HG03139 (cell line): ENCODE measurements around the gene DOCK10.
A peak's percentile ranks its signal among the peaks of the same experiment; 100 is the strongest.
"Not testable (repeated sequence)": the region's sequence is repeated elsewhere in the genome, so short reads cannot be mapped to it uniquely, and the experiment has no call there.

ENCODE experiments used
- ATAC-seq: cut with Tn5 transposase; IDR thresholded peaks from one replicate; pipeline ENCODE4 v1.9.1; 2021; ENCODE audit not compliant: unreplicated experiment

Gene DOCK10

DNA sequence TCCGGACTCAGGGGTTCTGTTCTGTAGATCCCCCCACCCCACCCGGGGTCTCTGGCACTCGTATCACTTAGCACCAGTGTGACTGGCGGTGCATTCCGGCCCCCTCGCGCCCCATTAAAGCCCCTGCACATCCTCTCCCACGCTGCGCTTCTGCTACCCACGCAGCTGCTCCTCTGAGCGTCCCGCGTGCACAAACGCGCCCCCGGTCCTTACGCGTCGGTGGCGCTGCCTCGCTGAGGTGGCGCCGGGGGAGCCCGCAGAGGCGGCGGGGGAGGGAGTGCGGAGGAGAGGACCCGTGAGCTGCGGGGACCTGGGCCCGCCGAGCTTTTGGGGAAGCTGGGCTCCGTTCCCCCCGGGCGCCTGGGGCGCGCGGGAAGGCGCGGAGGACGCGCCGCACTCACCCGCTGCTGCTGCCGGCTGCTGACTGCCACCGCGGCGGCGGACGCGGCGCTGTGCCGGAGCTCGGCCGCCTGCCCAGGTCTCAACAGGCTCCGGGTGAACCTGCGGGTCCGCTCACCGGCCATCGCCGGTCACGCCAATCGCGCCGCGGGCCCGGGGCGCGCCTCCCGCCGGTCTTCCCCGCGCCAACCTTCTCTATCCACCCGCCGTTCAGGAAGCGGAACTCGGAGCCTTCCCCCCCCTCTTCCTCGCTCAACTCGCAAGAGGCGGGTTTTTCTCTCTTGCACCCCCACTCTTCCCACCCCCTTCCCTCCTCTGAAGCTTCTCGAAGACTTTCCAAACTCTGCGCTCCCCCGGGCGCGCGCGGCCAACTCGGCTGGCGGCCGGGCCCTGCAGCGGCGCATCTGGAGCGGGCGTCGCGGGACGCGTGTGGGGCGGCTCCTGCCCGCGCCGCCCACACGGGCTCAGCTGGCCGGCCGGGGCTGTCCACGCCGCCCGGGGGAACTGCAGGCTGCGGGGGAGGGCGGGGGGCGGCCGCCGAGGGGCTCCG is at the start of gene DOCK10:
Gene DOCK10 (minus strand): TSS at position 618 of the 949 bp plus-strand sequence. CDS start 94 bp downstream, at position 524.
- peak; percentile 26 for ATAC-seq

DNA sequence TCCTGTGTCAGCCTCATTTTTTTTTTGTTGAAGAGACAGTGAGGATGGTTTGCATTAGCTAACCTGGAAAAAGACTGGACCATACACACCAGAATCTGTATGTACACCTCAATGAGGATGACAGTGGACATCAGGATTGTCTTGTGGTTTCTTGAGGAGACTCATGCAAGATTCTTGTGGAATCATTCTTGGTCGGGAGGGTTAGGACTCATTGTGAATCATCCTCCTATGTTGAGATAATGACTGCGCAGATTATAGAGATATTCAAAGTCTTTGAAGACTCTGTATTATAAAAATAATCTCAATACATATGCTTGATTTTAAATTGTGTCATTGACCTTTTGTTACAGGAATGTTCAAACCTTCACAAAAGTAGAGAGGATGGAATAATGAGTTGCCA is 49.1 kb upstream of the DOCK10 start:
- ATAC-seq, result no peak

DNA sequence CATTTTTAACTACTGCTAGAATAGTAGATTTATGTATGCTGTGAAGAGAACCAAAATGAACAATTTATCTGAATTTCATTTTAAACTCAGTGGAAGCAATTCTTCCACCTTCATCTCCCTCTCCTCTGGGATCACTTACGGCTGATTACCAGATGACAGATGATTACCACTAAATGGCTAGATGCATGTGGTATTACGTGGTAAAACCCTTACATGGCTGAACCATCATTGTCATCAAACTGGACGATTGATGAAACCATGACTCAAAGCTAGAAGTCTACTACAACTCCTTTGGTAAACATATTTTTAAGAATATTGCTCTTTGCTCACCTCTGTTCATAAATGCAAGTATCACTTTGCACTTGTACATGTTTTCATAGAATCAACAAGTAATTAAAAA is 48.5 kb upstream of the DOCK10 start:
- ATAC-seq, result no peak

DNA sequence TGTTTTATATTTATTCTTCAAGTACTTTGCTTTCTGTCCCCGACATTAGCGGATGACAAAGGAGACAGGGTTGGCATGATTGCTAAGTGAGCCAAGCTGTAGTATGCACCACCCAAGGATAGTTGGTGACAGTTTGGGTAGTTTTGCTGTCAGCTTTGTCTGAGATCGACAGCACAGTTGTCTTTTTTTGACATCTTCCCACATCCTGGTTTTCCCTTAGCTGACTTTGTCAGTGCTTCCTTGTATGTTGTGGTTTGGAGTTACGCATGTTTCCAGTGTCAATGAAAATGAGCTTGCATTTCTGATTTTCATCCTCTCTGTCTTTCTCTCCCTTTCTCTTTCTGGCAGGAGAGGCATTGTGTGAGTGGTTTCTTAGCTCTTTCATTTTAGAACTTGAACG is 44.6 kb upstream of the DOCK10 start:
- no peak for ATAC-seq

DNA sequence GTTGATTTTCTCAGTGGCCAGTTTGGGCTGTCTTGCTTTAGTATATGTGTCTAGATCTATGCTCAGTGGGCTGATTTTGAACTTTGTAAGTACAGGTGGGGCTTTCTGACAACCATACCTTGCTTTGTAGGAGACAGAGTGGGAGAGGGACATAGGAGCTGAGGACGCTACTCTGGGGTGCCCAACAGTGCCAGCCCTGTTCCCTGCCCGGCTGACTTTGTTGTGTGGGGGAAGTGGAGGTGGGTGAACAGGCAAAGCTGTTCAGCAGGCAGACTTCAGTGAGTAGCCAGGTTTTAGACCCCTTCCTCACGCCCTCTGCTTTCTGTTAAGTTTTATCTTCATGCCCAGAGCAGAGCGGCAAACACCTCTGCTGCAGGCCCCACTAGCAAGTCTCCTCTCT is 44.2 kb upstream of the DOCK10 start:
- ATAC-seq, result no peak

DNA sequence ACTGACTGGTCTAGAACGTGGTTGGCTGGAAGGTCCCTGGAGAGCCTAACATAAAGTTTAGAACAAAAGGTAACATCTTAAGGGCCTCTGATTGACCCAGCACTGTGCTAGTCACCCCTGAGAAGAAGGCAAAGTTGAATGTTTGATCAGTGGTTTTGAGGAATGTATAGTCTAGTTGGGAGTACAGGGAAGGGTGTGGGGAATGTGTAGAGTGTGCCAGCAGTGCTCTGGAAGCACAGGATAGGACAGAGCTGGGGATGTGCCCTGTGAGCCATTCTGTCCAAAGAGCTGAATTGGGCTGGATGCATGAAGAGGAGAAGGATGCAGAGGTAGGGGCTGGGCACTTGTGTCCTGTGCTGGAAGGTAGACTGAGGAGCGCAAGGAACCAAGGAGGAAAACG is 41.0 kb upstream of the DOCK10 start:
- no peak for ATAC-seq

DNA sequence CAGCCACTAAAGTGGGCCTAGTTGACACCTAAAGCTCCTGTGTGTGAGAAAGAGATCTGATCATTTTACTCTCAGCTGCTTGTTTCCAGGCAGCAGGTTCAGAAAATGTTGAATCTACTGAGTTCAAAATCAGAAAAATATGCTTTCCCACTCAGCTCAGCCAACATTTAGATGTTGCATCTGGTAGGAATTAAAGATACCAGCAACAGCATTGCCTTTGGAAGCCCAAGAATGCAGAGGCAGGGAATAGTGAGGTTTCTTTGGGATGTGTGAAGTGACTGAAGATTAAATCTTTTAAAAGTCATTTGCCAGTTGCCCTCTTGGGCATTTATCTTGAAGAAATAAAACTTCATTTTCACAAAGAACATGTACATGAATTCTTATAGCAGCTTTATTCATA is 33.9 kb upstream of the DOCK10 start:
- no peak for ATAC-seq

DNA sequence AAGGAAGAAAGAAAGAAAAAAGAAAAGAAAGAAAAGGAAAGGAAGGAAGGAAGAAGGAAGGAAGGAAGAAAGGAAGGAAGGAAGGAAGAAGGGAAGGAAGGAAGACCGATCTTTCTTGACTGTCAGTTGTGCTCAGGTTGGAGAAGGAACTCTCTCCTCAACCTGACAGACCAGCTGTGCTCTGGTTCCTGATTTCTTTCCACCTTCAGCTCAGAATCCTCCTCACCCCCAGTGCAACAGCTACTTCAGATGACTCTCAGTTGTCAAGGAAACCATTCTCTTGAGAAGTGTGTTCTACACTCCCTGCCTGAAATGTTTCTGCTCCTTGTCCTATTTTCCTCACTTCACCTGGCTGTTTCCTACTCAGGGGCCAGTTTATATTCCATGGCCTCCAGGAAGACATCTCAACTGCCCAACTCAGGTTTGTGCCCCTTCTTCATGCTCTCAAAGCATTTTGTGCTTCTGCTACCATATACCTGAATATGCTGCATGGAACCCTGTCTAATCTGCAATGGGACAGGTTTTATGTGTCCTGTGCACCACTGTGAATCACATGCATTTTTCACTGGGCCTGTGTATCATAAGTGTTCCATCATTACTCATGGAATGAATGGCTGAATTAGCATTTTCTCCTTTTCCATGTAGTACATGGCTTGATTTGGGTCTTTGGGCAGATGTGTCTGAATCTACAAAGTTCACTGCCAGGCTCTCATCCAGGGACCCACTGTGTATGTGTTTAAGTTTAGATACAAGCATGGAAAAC is 32.8 kb upstream of the DOCK10 start:
- ATAC-seq, result no peak

DNA sequence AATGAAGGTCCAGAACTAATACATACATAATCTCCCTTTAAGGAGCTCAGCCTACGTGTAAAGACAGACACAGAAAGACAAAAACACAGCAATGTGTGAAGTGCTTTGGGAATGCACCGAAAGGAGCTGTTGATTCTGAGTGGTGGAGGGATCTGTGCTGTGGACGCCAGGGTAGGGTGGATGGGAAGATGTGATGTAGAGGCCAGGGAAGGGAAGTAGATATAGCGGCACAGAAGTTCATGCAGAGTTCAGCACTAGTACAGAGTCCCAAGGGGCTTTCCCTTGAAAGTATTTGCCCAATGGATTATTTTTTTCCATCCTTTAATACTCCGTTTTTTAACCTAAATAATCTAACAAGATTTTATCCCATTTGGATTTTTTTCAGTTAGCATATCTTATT is 32.1 kb upstream of the DOCK10 start:
- ATAC-seq, result no peak

DNA sequence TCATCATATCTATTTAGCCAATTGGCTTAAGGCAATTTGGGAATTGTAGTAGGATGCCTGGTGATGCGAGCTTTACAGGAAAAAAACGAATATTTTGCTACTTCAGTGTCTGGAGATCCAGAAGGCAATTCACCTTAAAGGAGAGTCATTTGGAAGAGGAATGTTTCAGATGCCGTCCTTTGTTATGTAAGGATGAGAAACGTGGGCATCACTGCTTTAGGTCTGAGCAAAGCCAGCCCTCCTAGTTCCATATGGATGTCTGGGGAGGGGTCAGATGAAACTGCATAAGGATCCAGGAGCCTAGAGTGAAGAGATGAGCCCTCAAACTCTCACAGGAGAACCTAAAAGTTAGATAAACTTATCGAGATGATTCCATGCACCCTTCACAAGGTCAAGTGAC is 30.9 kb upstream of the DOCK10 start:
- ATAC-seq, result no peak

DNA sequence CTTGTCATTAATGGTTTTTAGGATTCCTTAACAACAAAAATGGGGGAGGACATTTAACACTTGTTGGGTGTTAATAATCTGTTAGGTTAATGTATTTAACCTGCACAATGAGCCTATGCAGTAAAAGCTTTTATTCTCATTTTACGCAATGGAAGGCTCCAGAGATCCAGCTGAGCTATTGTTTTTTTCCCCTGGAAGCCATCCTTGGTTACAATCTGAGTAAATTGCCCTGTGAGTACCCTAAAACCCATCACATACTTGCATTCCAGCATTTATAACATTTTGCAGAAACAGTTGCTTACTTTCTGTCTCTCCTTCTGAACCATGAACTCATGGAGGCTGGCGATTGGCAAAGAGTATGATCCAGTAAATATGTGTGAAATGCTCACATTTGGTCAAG is 30.2 kb upstream of the DOCK10 start:
- no peak for ATAC-seq

DNA sequence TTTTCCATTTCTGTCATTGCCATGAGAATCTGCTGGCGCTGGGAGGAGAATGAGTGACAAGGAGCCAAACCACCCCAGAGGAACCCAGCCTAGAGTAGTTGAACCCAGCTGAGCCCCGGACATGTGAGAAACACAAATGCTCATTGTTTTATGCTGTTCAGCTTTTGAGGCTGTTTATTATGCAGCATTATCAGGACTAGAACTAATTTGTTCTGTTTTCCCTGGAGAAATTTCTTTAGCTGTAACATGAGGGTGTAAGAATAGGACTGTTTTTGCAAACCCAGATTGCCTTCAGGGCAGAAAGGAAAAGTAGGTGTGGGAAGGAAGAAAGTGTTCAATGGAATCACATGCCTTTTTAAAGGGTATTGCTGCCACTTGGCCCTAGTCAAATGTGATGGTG is 28.5 kb upstream of the DOCK10 start:
- ATAC-seq, result no peak

DNA sequence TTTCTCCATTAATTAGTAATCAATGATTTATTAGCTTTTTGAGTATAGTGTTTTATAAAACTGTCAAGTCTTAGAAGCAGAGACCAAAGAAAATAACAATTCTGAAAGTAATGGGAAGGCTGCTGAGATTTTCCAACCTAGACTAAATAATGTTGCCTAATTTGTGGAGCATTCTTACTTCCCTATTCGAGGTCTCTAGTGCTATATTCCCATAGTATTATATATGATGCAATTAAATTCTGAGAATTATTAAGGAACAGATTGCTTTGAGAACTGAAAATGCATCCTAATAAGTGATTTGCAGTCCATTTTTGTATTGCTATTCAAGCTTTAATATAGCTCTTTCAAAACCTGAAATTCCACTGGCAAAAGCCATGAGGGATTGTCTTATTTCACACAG is 27.7 kb upstream of the DOCK10 start:
- no peak for ATAC-seq

DNA sequence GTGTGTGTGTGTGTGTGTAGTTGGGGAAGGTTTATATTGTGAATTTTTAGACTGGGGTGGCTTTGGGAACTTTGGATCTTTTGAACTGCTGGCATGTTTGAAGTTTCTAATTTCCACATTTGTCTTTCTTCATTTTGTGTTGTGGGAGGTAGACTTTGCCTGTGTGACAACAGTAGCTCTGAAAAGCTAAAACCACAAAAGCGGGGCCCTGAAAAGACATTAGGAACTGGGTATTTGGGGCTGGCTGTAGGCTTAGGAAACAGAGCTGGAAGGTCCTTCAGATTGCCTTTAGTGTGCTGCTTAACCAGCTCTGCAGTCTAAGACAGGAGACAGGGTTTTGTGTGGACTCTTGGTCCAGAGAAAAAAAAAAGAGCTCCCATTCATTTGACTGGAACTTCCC is 27.2 kb upstream of the DOCK10 start:
- ATAC-seq, result no peak

DNA sequence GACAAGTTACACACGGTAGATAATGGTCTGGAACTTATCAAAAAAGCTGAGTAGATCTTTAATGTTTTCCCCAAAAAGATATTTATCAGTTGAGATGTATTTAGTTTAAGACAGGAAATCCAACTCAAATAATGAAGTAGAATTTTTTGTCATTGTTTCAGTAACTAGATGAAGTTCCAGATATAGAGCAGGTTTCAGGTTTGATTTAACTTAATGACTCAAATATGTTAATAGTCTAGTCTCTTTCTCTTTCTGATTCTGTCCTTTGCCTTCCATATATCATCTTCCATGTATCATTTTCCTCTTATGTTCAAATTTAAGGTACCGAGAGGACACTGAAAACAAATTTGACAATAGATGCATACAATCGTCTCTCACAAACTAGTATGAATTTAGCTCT is 23.6 kb upstream of the DOCK10 start:
- ATAC-seq, result no peak

DNA sequence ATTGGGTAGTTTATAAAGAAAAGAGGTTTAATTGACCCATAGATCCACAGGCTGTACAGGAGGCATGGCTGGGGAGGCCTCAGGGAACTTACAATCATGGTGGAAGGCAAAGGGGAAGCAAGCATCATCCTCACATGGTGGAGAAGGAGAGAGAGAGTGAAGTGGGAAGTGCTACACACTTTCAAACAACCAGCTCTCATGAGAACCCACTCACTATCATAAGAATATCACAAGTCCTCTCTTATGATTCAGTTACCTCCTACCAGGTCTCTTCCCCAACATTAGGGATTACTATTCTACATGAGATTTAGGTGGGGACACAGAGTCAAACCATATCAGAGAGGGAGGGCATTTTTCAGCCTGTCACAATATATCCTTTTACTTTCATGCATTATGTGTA is 22.7 kb upstream of the DOCK10 start:
- ATAC-seq, result no peak

DNA sequence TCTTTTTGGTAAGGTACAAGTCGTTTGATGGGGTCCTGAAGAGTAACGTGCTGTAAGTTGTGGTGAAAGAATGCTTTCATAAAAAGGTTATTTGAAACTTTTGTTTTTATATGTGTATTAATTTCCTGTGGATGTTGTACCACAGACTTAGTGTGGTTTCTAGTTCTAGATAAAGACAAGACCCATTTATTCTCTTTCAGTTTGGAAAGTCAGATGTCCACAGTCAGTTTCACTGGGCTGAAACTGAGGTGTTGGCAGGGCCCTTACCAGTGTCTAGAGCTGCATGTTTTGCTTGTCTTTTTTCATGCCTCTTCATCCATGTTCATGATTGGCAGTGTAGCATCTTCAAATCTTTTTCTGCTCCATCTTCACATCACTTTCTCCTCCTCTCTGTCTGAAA is 22.1 kb upstream of the DOCK10 start:
- ATAC-seq, result no peak

DNA sequence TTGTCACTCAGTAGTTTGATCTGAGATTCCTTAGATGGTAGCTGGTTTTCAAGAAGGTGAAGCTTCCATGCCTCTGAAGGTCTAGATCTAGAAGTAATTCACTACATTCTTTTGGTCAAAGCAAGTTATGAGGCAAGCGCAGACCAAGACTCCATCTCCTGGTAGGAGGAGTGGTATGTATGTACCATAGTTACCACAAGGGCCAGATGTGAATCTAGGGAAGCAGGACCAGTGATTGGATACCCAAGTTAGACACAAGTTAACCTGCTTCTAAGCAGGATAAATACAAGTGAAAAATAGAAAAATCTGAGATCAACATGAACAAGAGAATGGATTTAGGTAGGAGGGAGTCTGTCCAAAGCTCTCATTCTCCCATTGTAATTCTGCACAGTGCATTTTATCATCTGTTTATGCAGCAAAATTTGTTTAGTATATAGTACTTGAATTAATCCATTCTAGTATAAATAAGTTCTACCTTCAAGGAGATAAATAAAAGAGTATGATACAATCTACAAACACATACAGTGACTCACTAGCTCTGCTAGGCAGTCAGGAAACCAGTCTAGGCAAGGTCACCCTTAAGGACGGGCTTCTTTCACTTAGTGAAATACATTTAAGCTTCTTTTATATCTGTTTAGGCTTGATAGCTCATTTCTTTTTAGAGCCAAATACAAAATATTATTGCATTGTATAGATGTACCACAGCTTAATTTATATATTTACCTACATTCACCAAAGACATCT is 14.2 kb upstream of the DOCK10 start:
- no peak for ATAC-seq

DNA sequence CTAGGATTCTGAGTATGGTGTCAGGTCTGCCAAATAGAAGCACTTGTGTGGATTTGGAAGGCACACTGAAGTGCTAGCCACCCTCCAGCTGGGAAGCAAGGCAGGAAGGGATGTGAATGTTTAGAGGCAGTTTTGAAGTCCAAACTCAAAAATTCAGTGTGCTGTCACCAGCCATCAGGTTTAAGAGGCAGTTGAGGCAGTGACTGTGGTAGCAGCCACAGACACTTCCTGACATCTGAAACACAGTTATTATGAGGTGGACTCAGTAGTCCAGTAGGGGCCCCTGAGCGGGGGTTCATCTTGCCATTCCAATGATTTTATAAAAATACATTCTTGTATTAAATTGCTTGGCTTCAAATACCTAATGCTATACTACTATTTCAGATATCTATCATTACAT is 13.4 kb upstream of the DOCK10 start:
- no peak for ATAC-seq

DNA sequence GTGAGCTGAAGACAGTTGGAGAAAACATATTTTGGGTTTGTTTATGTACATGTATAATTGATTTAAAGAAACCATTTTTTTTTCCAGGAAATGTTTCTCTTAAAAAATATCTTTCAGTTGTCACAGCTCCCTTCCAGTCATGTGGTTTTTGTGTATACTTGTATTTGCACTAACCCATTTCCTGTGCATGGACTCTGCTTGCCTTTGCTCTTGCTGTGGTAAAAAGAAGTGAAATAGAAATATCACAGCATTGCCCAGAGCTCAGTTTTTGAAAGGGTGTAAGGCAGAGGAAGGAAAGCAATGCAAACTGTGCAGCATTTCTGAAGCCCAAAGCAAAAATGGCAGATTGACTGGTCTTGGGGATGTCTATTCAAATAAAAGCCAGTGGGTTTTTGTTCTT is 10.4 kb upstream of the DOCK10 start:
- peak; percentile 86 for ATAC-seq

DNA sequence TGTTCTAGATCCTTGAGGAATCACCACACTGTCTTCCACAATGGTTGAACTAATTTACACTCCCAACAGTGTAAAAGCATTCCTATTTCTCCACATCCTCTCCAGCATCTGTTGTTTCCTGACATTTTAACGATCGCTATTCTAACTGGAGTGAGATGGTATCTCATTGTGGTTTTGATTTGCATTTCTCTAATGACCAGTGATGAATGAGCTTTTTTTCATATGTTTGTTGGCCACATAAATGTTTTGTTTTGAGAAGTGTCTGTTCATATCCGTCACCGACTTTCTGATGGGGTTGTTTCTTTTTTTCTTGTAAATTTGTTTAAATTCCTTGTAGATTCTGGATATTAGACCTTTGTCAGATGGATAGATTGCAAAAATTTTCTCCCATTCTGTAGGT is 5.2 kb upstream of the DOCK10 start:
- ATAC-seq, result not testable (repeated sequence)

DNA sequence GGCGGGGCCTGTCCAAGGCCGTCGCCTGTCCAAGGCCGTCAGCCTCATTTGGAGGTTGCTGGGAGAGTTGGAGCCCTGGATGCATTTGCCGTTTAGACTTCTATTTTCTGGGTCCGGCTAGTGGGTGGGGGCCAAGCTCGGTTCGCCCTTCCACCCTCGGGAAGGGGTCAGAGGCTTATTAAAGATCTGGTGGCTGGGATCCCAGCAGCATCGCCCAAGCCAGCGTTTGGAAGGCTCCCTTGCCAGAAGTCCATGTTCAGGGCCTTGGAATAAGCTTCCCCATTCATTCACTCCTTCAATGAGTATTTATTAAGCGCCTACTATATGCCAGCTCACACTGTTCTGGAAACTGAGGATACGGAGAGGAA is 516 bp upstream of the DOCK10 start:
- no peak for ATAC-seq
